Colonic mucosa (tissue), 4 donors: ENCODE measurements around the gene PRKCG. TPM values are rescaled to one million over a fixed set of nuclear protein-coding genes. Genes with fewer than 3 reads are reported as not detected.

Source experiments
- DNase-seq: peaks from one replicate; pipeline ENCODE4 v3.0.0-alpha.2; 2020
- H3K27ac ChIP-seq: fragments of 200-600 bp; one replicate; pipeline ENCODE4 v1.8.0; 2021
- H3K27me3 ChIP-seq: fragments of 200-600 bp; one replicate; pipeline ENCODE4 v1.8.0; 2021
- H3K36me3 ChIP-seq: fragments of 200-600 bp; one replicate; pipeline ENCODE4 v1.8.0; 2021
- H3K4me1 ChIP-seq: fragments of 200-600 bp; one replicate; pipeline ENCODE4 v1.8.0; 2021; ENCODE audit warnings: mild to moderate bottlenecking
- H3K4me3 ChIP-seq: fragments of 200-600 bp; one replicate; pipeline ENCODE4 v1.8.0; 2021
- H3K9ac ChIP-seq, 2 donors: one replicate each; pipeline ENCODE4 v1.7.0; 2013; ENCODE audit warnings: control low read depth in 2 of 2, low read depth in 2 of 2, low read length in 2 of 2
- H3K9me3 ChIP-seq: fragments of 200-600 bp; one replicate; pipeline ENCODE4 v1.8.0; 2021
- CTCF ChIP-seq: fragments of 200-600 bp; IDR thresholded peaks from one replicate; pipeline ENCODE4 v1.8.0; 2022; ENCODE audit warnings: antibody characterized with exemption, mild to moderate bottlenecking
- intact Hi-C: fragments of 100-400 bp; cut with DNase I; formaldehyde crosslinking; loops from one replicate; pipeline ENCODE4 v1.14.1; 2022
- total RNA-seq, 2 donors: library from RNA; stranded (reverse); fragmentation: NEBNext Ultra II Directional in 1 of 2; extraction: Animal tissue kit (Norgen Biotek cat#: 25700) in 1 of 2; gene quantifications; one replicate each; pipeline ENCODE4 v1.2.1, GENCODE V29; 2021
- donor health status: healthy.
- donor health status: DM: no; HTN: no; CAD: no.
- donor health status: DM: no; HTN: no; CAD: no.

PRKCG gene
- total RNA-seq, 2 donors from 2014 or later, result 0.08 to 0.22 TPM

GRCh38 chr19:53849237-53849676, 32.7 kb upstream of the PRKCG start:
- intact Hi-C loops, result loop anchor here (5.0 to 10.0 kb wide), 3 partner anchors 33 to 173 kb away; partner anchors contain the start of genes CACNG7 and PRKCG

GRCh38 chr19:53853707-53854106, 28.3 kb upstream of the PRKCG start:
- no peaks in the 10 kb centered on the region for H3K27me3 ChIP-seq
- no peaks in the 10 kb centered on the region for H3K9me3 ChIP-seq
- H3K4me1 ChIP-seq, result no peaks in the 10 kb centered on the region
- intact Hi-C loops, result no loop called here
- no peaks in the 10 kb centered on the region for H3K36me3 ChIP-seq
- no peak overlapping the region for H3K27ac ChIP-seq
- TF ChIP-seq CTCF, result no peak
- no peak for DNase-seq
- no peak overlapping the region for H3K9ac ChIP-seq
- no peak overlapping the region for H3K4me3 ChIP-seq

More at GRCh38 chr19:53849237-53849676, 32.7 kb upstream of the PRKCG start:
- no peaks in the 10 kb centered on the region for H3K4me1 ChIP-seq
- no peaks in the 10 kb centered on the region for H3K9me3 ChIP-seq
- no peaks in the 10 kb centered on the region for H3K36me3 ChIP-seq
- no peaks in the 10 kb centered on the region for H3K27me3 ChIP-seq
- DNase-seq, result no peak
- TF ChIP-seq CTCF, result no peak
- H3K9ac ChIP-seq, result no peak overlapping the region
- no peak overlapping the region for H3K27ac ChIP-seq
- H3K4me3 ChIP-seq, result no peak overlapping the region

GRCh38 chr19:53864308-53864836, 17.6 kb upstream of the PRKCG start:
- Histone ChIP-seq H3K27me3 (no peaks in the 10 kb centered on the region), H3K36me3 (no peaks in the 10 kb centered on the region), H3K9ac (no peak overlapping the region), H3K9me3 (no peaks in the 10 kb centered on the region), H3K4me3 (no peak overlapping the region), H3K27ac (no peak overlapping the region), H3K4me1 (no peaks in the 10 kb centered on the region)
- intact Hi-C loops, result no loop called here
- no peak for TF ChIP-seq CTCF
- peak; percentile 78 for DNase-seq

- H3K27ac ChIP-seq, result peak overlapping the region; percentile 86
- no peaks in the 10 kb centered on the region for H3K36me3 ChIP-seq
- no peak overlapping the region for H3K4me3 ChIP-seq
- no peaks in the 10 kb centered on the region for H3K27me3 ChIP-seq
- DNase-seq, result no peak
- H3K9me3 ChIP-seq, result no peaks in the 10 kb centered on the region
- H3K9ac ChIP-seq, result peak overlapping the region; percentile 70 to 82
- no peaks in the 10 kb centered on the region for H3K4me1 ChIP-seq
- TF ChIP-seq CTCF, result no peak
- intact Hi-C loops, result no loop called here
Measured at GRCh38 chr19:53865523-53865917, 16.5 kb upstream of the PRKCG start.

GRCh38 chr19:53865918-53866864, 15.8 kb upstream of the PRKCG start:
- H3K9me3 ChIP-seq, result no peaks in the 10 kb centered on the region
- no peaks in the 10 kb centered on the region for H3K36me3 ChIP-seq
- H3K27ac ChIP-seq, result peak overlapping the region; percentile 86
- TF ChIP-seq CTCF, result no peak
- H3K4me3 ChIP-seq, result peak overlapping the region; percentile 57
- H3K27me3 ChIP-seq, result no peaks in the 10 kb centered on the region
- intact Hi-C loops, result no loop called here
- H3K9ac ChIP-seq, result peak overlapping the region; percentile 70 to 82
- H3K4me1 ChIP-seq, result peaks cover 5% of the 10 kb centered on the region
- peak; percentile 82 for DNase-seq
